ELF-1 (cell line): ENCODE data around the gene MED31.
A peak's percentile ranks its signal among the peaks of the same experiment; 100 is the strongest.
"Not testable (repeated sequence)": the region's sequence is repeated elsewhere in the genome, so short reads cannot be mapped to it uniquely, and the experiment has no call there.

Experiments
- DNase-seq: peaks from one replicate; pipeline ENCODE4 v3.0.0-alpha.2; 2016; ENCODE audit warnings: low read depth, low spot score

Gene MED31

DNA sequence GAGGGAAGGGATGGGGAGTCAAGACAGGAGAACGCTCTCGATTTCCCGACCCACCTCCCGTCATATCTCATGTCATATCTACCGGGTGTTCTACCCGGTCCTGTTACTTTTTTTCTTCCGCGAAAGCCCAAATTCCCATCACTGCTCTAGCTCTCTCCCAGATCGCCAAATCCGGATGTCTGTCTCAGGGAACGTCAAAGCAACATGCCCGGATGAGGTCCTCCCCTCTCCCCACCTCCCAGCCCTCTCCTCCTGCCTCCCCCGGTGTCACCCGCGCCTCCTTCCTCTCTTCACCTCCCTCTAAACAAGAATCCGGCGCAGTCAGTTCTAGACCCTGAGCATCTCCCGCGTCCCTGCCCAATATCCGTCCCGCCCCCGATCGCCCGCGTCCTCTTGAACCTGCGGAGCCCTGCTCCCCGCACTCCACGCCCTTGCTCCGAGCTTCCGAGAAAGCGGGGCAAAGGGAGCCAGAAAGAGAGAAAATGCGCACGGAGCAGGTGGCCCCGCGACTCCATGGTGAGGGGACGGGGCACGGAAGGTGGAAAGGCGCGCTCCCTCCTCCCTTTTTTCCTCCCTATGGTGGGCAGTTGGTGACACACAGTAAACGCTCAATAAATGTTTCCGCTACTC, 4.4 kb upstream of the MED31 start:
- not testable (repeated sequence) for DNase-seq

DNA sequence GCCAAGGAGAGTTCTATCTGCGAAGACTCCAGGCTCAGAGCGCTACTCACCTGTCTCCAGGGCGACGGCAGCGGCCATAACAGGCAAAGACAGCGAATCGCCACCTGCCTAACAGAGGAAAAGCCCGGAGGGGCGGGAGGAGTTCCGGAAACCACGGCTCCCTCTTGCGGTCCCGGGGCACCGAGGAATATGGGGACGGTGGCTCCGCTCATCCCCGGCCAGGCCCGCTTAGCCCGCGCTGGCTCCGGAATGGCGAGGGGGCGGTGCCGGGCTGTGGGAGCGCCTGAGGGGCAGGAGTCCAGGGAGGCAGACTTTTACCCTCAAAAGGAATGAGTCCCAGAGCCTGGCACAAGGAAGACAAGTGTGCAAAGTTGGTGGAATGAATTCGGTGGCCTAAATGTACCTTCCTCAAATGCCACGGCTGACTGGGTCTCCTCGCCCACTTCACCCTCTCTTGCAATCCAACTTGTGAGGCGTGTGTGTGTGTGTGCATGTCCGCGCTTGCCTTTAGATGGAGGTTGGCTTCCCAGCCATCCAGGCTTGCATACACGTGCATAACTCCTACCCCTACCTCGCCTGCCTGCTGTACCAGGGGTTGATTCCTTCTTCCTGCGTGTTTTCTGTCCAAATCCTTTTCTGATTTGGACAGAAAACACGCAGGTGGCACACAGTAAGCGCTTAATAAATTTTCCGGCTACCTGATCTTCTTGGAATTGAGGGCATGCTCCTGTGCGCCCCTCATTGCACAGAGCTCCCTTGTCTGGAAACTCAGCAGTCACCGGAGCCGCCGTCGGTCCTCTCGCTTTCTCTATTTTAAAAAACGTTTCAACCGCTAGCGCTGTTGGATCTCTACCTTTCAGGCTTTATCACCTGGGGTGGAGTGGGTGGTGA, 3.7 kb upstream of the MED31 start:
- DNase-seq = peak; percentile 82

DNA sequence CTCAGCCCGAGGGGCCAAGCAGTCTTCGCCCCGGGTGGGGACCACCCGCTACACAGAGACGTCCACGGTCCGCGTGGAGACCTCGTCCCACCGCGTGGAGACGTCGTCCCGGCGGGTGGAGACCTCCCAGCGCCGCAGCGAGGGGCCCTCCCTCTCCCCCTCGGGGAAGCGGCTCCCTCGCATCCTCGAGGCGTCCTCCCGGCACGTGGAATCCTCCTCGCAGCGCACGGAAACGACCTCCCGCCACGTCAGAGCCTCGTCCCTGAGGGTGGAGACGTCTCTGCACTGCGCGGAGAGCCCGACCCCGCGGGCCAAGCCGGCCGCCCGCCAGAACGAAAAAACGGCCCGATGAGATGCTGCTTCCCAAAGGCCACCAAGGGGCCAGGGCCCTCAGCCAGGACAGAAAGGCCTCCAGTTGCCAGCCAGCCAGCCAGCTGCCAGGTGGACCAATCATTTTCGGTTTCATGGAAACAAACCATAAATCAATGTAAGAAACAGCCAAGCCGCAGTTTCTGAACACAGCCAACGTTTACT, 581 bp upstream of the MED31 start:
- DNase-seq = peak; percentile 49

DNA sequence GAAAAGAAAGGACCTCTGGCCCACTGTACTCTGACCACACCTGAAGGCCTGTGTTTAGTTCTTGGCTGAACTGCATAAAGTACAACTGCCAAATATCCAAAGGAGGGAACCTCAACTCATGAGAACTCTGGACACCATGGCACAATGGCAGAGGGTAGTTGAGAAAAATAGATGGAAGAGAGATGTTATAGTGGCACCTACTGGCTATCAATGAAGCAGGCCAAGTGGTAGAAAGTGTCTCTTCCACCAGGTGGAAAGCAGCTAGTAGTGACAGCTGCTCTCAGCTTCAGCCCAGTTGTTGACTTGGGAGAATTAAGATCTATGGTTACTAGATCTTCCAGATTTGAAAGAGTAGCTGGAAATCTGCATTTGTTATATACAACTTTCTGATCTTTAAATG, 3.2 kb downstream of the MED31 start:
- DNase-seq = no peak

DNA sequence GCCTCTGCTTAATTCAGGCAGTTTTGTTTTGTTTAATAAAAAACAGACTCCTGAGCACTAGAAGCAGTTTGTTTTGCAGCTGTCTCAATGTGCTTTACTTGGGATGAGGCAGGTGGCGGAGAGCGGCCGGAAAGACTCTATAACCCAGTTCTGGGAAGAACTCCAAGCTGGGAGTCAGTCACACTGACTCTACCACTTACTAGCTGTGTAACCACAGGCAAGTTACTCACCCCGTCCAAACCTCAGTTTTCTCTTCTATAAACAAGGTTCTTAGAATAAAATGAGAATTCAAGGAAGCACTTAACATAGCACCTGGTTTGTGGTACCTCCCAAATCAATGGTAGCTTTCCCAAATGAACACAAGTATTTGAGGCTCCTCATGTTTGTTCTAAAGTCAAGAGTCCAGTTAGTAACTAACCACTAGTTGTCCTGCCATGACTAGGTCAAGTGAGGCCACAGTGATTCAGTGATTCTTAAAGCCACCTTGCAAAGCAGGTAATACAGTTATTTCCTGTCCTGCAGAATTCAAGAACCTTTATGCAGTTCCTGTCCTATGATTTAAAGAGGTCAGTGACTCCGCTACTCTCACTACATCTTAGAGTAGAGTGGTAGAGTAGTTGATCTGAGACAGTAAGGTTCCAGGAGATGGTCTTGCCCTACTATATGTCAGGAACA, 7.8 kb downstream of the MED31 start:
- no peak for DNase-seq

DNA sequence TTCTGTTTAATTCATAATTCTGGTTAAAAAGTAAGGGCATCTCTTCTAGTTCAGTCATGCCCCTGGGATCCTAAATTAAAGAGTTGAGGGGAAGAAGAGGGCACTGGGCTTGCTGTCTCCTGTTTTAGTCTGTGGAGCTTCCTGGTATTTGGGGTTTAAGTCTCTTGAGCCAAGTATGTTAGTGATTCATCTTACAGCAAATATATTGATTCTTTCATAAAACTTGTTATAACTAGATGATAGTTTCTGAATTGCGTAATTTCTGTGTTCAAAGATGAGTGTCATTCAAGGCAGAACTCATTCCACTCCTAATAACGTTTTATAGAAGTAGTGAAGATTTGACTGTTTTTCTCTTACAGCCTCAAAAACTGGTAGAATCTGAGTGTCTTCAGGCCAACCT, 8.8 kb downstream of the MED31 start:
- no peak for DNase-seq

DNA sequence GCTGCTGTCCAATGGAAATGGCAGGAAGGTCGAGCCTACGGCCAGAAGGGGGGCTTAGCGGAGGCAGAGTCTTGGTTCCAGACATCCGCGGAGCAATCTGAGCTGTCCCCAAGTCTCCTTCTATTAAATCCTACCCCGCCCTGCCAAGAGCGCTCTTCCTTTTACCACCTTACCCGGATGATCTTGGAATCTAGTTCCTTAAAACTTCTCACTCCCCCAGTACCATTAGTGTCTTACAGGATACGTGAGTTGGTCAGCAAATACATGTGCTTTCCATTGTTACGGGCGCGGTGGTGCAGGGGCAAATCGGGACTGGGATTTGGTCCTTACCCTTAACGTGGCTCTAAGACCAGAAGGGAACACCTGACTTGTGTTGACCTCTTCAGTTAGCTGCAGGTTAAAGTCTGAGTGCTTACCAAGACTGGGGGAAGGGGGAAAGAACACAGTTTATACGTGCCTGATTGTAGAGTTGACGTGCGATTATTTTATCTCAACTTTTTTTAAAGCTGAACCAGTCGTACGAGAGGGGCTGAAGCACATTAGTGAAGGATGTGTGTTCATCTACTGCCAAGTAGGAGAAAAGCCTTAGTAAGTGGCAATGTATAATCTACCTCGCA, 10.1 kb downstream of the MED31 start:
- no peak for DNase-seq

DNA sequence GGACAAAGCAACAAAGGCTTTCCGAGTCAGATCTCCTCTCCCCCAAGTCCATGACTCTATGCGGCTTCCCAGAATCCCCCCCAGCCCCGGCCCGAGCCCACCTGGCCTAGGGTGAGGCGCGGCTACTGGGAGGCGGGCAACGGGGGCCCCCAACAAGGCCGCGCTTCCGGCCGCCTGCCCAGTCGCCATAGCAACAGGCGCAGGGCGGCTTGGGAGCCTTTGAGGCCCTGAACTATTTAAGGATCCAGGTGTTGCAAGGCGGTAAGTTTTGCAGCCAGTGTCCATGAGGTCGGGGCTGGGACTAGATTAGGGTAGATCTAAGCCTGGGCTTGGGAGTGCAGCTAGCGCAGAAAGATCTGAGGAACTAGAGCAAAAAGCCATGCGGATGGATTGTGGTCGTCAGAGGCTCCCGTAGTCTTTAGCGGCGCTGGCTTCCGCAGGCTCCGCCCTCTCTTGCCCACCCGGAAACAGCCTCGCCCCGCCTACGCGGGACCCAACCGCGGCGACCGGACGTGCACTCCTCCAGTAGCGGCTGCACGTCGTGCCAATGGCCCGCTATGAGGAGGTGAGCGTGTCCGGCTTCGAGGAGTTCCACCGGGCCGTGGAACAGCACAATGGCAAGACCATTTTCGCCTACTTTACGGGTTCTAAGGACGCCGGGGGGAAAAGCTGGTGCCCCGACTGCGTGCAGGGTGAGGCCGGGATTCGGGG, 10.7 kb downstream of the MED31 start, which contains the start of the genes KIAA0753 and TXNDC17:
Gene KIAA0753, minus strand, starts transcription at position 176 of the 711 bp plus-strand sequence. CDS start 5,608 bp downstream, outside the sequence.
Gene TXNDC17, plus strand, starts transcription at position 525 of the 711 bp plus-strand sequence. Its CDS starts 23 bp downstream, at position 548.
- DNase-seq = peak; percentile 96

DNA sequence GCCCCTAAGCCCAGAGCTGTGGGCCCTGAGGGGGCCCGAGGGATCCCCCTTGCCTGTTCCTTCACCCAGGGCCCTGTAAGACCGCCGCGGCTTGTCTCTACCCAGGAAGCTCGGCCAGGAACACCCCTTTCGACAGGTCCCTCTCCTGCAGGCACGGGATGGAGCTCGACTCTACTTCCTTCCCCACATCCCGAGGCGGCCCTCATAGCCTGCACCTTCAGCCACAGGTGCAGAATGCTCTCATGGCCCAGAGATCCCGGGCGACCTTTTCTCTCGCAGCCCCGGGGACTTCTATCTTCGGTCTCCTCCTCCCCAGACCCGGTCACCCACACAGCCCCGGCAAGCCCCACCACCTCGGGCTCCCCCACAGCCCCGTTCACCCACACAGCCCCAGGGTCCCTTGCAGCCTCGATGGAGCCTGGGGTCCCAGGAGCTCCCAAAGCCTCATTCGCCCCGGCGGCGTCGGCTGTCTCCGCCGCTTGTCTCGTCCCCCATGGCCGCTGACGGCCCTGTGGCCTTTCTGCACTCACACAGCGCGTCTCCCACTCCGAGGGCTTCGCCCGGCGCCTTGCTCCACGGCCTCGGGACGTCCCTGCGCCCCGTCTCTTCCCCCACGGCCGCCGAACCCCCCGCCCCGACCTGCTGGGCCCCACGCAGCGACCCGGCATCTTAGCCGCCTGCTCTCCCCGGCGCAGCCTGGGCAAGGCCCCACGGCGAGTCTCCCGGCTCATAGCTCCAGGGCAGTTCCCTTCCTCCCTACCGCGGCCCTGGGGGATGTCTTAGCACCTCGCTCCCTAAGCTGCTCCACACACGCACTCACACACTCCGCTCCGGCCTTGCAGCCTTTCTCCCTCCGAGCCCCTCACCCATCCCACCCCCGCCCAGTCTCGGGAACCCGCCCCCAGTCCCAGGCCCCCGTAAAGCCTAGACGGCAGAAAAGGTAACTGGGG, 11.5 kb downstream of the MED31 start:
- DNase-seq = peak; percentile 18

DNA sequence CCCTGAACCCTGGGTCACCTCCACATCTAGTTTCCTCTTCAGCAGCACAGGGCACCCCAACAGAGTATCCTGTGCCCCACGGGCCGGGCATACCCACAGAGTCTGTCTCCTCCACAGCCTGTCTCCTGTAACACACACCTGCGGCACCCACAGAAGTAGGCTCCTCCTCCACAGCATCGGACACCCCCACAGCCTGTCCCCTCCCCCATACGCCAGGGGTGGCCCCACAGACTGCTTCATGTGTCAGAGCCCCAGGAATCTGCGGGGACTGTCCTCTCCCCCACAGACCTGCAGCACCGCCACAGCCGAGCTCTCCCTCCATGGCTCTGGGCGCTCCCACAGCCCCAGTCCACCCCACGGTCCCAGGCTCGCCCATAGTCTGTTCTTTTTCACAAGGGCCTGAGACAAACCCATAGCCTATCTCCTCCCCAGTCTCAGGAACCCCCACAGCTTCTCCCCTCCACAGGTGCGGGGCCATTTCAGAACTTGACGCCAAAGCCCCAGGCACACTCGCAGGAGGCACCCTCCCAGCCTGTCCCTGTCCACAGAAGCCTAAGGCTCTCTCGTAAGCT, 12.3 kb downstream of the MED31 start:
- DNase-seq = no peak

DNA sequence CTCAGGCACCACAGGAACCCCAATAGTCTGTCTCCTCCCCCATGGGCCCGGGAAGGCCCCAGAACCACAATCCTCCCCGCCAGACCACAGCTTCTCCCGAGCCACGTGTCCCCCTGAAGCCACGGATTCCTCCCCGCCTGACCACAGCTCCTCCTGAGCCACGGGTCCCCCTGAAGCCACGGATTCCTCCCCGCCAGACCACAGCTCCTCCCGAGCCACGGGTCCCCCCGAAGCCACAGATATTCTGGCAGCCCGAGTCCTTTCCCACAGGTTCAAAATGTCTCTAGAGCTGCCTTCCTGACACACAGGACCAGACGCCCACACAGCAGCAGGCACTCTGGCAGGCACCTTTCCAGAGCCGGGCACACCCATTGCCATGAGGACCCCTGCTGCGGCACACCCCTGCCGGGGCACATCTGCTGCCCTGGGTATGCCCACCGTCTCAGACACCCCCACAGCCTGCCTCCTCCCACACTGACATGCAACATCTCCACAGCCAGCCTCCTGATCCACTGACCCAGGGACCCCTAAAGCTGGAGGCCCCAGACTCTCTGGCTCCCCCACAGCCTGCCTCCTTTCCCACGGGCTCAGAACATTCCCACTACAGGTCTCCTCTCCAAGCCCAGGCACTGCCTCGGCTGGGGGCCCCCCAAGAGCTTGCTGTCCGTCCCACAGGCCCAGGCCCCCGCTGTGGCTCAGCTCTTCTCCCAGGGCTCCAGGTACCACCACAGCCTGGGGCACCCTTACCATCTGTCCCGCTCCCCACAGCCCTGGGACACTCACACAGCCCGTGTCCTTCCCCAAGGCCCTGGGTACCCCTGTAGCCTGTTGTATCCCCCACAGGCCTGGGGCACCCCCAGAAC, 13.1 kb downstream of the MED31 start:
- DNase-seq = no peak

DNA sequence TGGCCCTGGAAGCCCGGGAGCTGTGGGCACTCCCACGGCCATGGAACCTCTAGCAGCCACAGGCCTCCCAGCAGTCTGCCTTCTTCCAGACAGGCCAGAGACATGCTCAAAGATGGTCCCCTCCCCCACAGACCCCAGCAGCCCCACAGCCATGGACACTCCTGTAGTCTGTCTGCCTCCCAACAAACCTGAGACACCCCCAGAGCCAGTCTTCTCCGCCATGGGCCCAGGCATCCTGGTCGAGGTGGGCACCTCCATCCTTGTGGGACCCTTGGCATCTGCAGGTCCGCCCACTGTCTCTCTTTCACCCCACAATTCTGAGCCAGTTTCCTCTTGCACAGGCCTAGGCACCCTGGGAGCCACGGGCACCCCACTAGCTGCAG, 14.0 kb downstream of the MED31 start:
- DNase-seq = no peak

DNA sequence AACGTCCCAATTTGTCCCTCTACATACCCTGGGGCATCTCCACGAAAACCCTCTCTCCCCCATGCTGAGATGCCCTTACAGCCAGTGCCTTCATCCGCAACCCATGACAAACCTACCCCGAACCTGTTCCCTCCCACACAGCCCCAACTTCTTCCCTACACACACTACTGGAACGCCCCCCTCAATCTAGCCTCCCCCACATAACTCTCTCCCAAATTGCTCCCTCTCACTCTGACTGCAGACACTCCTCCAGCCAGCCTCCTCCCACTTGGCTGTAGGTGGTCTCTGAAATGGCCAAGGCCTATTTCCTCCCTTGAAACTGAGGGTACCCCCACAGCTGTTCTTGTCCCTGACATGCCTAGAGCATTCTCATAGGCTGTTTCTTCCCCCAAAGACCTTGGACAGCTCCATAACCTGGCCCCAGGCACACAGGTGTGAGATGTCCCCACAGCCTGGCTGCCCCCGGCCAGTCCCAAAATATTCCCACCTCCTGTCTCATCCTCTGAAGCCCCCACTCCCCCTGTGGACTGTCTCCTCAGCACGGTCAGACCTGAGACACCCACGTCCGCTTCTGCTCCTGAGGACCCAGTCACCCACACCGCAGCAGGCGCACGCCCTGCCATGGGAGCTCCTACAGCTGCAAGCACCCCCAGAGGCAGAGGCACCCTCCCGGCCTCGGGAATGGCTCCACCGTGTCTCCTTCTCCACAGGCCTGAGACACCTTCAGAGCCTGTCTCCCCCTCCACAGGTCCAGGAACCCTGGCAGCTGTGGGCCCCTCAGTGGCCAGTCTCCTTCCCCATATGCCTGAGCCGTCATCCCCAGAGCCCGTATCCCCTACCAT, 14.6 kb downstream of the MED31 start:
- no peak for DNase-seq

DNA sequence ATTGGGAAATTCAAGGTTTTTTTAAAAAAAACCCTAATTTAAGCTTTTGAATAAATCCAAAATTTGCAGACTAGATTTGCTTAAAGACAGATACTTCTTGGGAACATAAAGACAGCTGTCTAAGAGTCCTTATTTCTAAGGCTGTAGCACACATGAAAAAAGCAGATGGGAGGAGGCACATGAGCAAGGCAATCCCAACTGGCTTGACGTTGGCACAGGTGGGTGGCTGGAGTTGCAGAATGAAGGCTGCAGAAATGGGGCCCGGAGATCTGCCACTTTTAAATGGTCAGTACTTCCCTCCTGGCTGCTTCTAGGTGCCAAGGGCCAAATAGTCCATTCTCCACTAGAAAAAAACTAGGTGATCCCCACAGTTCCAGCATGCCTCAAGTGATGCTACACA, 15.3 kb downstream of the MED31 start:
- DNase-seq = no peak

DNA sequence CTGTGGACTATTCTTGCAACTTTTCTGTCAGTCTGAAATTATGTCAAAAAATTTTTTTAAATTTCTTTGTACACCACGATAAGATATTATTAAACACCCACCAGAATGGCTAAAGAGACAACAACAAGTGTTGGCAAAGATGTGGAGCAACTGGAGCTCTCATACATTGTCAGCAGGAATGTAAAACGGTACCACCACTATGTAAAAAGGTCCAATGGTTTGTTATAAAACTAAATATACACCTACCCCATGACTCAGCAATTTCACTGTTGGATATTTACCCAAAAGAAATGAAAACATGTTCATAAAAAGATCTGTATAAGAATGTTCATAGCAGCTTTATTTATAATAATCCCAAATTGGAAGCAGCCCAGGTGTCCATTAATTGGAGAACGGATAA, 18.1 kb downstream of the MED31 start:
- DNase-seq = no peak

DNA sequence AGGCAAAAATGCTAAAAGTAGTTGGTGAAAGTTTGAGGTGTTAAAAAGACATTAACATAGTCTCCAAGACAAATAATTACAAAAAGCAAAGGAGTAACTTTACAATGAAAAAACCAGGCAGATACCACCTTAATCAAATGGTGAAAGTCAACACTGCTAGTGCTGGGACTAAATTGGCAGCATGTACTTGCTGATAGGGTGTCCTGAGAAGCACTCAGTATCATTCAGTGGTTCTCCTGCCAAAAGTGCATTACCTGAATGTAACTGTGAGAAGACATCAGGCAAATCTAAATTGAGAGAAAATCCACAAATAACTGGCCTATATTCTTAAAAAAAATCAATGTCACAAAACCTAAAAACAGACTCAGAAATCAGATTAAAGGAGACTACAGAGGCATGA, 18.9 kb downstream of the MED31 start:
- DNase-seq = no peak

DNA sequence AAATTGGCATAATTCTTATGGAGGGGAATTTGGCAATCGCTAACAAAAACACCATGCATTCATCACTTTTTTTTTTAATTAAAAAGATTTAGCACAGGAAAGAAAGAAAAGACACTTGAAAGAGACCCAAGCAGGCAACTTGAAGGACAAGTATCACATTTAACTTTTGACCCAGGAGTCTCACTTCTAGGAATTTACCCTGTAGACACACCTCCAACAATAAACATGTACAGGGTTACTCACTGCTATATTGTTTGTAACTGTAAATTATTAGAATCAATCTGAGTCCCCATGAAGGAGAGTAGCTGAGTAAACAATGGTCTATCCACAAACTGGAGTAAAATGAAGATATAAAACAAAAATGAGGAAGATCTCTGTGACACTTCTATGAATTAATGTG, 21.0 kb downstream of the MED31 start:
- DNase-seq = no peak

DNA sequence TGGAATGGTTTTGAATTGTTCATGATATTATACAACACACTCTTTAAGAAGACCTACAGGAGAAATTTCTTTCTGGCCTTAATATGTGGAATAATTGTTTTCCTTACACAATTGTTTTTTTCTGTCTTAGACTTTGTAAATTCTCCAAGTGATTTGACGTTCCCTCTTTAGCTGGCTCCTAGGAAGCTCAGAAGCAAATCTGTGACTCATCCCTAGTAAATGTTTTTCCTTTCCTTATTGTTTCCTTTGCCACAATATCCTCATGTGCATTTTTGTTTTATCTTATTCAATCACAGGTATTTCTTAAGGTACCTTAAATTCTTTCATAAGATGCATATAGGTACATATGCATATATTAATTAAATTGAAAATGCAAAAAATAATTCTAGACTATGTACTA, 24.4 kb downstream of the MED31 start:
- no peak for DNase-seq
